CD4-positive, alpha-beta T cell treated with Interleukin-4 for 4 hours (primary cell): ENCODE data around the gene WDR45B.
A peak's percentile ranks its signal among the peaks of the same experiment; 100 is the strongest.

Experiments
- DNase-seq: peaks from one replicate; pipeline ENCODE4 v3.0.0-alpha.2; 2020

The WDR45B gene

DNA sequence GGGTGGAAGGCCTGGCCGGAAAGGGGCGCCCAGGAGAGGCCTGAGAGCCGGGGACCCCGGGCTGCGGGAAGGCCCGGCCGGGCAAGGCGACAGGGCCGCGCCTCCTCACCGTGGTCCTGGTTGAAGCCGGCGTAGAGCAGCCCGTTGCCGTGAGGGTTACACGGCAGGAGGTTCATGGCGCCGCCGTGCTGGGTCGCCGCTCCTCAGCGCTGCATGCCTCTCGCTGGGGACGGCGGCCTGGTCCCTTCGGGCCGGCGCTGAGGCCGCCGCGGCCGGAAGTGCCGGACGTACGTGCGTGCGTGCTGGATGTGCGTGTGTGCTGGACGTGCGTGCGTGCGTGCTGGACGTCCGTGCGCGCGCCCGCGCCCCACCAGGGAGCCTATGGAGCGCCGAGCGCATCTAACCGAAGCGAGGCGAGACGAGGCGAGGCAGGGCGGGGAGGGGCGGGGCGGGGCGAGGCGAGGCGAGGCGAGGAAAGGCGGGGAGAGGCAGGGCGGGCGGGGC lies at the start of gene WDR45B:
Gene WDR45B, minus strand, starts transcription at position 280 of the 504 bp plus-strand sequence. Its CDS starts 104 bp downstream, at position 176.
- DNase-seq, result peak; percentile 91

DNA sequence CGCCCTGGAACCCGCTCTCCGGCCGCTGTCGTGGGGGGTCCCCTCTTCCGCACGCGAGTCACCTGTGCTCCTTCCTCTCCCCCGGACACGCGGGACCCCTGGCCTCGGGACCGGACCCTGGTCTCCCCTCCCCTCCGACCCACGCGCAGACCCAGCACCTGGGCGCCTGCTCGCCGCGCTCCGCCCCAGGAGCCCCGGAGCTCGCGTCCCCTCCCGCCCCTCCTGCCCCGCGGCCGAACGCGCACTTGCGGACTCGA lies 49.5 kb upstream of the WDR45B start:
- no peak for DNase-seq

DNA sequence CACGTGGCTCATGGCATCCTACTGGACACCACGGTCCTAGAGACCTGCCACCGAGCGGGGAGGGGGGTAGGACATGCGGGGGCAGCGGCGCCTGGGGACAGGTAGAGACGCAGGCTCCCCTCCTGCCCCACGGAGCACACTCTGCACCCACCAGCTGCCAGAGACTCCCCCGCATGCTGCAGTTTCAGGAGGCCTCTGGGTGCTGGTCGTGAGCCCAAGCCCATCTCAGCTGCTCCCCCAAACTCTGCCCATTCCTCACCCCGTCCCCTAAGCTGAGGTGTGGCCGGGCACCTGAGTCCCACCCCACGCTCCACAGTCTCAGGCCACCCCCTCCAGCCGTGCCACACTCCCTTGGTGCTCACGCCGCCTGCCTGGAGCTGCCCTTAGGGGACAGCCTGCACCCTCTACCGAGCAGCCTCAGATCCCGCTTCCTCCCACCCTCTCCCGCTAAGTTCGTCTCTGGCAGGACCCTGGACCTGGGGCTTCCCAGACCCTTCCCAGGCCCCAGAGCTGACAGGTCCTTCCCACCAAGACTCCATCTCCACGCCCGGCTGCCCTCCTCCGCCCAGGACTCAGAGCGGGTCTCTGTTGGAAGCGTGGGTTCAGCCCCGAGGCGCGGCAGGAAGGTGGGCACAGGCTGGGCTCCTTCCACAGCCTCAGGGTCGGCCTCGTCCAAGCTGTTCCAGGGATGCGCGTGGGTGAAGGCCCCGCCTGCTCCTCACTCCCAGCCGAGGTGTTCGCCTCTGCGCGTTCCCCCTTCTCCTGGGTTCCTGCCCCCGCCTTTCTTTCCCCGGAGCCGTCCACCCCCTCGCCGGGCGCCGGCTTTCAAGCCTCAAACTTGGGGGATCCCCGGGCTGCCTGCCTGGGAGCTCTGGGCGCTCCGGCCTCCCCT lies 48.9 kb upstream of the WDR45B start:
- DNase-seq, result no peak

DNA sequence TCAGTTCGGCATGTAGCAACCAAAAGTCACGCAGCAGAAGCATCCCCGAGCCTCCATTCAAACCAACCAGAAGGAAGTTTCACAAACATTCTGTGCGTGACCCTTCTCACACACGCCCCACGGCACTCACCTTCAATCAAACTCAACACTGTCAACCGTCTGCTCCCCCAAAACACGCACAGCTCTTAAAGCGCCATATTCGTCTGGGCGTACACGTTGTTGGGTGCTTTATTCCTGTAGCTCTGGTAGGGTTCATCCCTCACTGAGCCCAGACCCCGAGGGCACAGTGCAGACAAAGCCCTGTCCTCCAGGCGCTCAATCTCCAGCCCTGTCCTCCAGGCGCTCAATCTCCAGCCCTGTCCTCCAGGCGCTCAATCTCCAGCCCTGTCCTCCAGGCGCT lies 48.0 kb upstream of the WDR45B start:
- no peak for DNase-seq

DNA sequence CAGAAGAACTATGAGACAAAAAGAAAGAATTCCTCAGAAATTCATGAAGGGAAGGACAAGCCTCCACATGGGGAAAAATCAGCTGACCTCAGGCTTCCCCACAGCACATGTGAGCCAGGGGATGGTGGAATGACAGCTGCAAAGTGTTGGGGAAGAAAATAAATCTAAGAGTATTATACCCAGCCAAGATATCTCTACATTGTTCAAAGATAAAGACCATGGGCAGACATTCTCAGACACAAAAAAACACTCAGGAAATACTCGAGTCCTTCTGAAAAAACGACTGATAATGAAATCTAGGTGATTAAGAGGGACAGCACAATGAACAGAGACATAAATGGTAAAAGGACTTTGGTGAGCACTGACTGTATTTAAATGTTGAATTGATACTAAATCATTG lies 46.4 kb upstream of the WDR45B start:
- DNase-seq, result no peak

DNA sequence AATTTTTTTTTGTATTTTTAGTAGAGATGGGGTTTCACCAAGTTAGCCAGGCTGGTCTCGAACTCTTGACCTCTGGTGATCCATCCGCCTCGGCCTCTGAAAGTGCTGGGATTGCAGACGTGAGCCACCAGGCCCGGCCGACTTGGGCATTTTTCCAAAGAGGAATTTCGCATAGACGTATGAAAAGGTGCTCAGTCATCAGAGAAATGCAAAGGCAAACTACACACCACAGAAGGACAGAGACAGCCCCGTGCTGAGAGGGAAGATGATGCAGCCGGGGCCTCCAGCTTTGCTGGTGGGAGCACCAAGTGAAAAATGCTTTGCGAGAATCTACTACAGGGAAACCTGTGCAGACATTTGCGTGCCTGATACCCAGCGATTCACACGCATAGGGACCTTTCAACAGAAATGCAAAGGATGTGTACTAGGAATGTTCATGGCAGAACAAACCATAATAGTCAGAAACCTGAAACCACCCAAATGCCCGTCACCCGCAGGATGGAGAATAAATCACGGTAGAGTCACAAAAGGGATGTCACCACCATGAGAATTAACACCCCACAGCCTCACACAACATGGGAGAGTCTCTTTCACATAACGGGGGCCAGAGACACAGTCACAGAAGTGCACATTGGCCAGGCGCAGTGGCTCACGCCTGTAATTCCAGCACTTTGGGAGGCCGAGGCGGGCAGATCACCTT lies 45.1 kb upstream of the WDR45B start:
- no peak for DNase-seq

DNA sequence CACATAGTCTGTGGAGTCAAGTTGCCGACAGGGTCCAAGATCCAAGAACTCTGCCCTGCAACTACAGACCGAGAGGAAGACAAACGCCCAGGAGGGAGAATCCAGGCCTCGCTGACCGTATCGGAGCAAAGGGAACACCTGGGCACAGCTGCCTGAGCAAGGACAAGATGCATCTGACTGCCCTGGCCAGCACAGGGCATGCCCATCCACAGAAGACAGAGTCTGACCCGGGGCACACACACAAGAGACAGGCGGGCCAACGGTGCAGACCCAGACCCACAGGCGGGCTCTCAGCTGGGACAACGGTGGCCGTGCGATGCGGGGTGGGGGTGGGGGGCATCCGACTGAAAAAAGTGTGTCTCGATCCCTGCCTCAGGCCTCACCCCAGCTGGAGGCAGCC lies 44.0 kb upstream of the WDR45B start:
- DNase-seq, result no peak

DNA sequence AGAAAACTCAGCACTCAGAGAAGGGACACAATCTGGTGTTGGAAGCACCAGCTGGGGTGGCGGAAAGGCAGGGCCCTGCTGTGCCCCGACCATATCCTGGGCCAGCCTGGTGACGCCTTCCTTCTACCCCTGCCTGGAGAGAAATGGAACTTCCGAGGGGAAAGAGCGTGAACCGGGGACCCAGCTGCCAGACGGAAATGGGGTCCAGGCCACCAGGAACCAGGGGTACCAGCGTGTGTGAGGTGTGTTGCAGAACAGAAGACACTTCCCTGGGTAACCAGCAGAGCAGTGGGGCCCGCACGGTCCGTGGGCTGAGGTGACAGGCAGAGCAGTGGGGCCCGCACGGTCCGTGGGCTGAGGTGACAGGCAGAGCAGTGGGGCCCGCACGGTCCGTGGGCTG lies 43.5 kb upstream of the WDR45B start:
- no peak for DNase-seq

DNA sequence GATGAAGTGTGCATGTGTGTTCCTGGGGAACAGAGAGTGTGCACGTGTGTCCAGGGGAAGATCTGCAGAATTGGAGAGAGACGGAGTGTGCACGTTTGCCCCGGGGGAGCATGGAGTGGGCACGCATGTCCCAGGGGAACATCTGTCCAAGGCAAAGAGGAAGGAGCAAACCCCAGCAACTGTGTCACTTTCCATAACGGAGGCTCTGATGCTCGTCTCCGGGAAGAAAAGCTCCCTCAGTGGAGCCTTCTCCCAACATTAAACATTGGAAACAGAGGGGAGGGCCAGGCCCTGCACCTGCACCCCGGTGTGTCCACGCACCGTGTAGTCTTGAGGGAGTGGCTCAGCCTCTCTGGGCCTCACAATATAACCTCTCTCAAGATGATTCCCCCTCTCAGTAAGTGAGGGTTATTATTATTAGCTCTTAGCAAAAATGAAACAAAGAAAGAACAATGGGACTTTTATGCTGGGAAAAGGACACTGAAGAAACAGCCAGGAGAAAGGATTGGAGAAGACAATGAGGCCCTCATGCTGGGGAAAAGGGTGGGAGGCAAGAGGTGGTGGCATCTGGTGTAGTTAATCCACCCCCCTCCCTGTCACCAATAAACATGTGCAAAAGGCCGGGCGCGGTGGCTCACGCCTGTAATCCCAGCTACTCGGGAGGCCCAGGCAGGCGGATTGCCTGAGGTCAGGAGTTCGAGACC lies 42.7 kb upstream of the WDR45B start:
- no peak for DNase-seq

DNA sequence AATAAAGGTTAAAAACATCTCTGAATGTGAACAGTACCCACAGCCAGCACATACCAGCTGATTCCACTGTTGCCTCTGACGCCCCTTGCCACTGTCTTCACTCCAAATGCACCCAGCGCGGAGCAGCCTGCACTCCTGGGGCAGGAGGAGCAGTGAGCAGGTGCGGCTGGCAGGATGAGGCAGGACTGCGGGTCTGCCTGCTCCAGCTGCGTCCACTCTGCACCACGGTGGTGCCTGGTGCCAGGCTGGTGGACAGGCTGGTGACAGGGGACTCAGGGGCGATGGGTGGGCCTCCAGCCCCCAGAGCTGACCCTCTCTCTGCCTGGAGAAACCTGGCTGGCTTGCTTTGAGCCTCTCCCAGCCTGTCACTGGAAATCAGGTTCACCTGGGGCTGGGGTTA lies 40.8 kb upstream of the WDR45B start:
- DNase-seq, result no peak

DNA sequence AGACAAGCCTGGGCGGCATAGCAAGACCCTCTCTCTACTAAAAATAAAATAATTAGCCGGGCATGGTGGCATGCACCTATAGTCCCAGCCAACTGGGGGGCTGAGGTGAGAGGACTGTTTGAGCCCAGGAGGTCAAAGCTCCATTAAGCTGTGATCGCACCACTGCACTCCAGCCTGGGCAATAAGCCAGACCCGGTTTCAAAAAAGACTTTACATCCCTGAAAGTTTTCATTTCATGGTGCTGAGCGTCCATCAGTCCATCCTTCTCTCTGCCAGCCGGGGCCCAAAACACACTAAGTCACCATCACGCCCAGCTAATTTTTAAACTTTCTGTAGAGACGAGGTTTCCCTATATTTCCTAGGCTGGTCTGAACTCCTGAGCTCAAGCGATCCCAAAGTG lies 39.6 kb upstream of the WDR45B start:
- DNase-seq, result no peak

DNA sequence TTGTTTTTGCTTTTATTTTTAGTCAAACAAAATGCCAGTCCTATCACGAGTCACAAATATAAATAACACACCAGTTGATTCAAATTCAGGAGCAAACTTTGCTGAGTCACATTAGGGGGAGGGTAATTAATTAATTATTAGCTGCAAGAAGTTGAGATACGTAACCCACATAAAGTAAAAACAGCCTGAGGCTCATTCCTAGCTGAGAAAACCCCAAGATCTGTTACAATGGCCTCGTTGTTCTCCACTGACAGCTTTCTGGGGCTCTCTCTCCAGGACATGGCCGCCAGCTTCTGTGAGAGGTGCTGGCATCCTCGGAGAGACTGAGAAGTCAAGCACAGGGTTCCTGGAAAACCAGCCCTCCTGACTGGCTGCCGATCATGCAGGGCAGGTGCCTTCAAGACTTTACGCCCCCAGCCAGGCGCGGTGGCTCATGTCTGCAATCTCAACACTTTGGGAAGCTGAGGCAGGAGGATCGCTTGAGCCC lies 39.2 kb upstream of the WDR45B start:
- DNase-seq, result no peak

DNA sequence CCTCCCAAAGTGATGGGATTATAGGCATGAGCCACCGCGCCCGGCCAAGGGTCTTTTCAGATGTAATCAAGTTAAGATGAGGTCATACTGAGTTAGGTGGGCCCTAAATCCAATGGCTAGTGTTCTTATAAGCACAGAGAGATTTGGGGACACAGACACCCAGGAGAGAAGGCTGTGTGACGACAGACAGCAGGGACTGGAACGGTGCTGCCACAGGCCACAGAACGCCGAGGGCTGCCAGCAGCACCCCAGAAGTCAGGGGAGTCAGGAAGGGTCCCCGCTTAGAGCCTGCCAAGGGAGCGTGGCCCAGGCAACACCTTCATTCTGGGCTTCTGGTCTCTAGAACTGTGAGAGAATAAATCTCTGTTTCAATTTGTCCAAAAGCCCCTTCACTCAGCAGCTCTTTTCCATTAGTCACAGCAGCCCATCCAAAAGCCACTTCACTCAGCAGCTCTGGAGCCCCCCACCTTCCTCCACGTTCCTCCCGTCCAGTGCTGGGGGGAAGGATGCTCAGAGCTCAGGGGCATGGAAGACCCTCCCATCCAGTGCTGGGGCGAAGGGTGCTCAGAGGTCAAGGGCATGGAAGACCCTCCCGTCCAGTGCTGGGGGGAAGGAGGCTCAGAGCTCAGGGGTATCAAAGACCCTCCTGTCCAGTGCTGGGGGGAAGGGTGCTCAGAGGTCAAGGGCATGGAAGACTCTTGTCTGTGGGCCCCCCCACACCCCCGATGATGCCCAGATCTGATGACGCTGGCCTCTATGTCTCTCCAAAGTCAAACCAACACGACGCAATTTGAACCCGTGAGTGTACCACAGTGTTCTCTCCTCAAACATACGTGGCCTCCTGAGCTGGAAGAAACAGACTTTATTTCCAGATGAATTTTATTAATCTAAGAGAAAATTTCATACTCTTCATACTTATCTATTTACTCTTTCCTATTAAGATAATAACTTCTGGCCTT lies 38.4 kb upstream of the WDR45B start:
- no peak for DNase-seq

DNA sequence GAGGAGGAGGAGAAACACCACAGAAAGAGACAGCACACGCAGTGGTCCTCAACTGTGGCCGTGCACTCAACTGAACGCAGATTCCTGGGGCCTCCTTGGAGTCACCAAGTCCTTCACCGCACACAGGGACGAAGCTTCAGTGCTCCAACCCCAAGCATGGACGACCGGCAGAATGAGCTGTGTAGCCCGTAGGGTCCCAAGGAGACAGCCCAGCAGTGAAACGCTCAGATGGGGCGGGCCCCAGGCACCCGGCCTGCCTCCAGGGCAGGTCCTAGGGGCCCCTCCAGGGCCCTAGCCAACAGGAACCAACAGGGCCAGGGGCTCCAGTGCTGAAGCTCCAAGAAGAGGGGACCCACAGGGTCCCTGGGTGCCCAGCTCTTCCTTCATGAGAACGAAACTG lies 37.0 kb upstream of the WDR45B start:
- DNase-seq, result no peak

DNA sequence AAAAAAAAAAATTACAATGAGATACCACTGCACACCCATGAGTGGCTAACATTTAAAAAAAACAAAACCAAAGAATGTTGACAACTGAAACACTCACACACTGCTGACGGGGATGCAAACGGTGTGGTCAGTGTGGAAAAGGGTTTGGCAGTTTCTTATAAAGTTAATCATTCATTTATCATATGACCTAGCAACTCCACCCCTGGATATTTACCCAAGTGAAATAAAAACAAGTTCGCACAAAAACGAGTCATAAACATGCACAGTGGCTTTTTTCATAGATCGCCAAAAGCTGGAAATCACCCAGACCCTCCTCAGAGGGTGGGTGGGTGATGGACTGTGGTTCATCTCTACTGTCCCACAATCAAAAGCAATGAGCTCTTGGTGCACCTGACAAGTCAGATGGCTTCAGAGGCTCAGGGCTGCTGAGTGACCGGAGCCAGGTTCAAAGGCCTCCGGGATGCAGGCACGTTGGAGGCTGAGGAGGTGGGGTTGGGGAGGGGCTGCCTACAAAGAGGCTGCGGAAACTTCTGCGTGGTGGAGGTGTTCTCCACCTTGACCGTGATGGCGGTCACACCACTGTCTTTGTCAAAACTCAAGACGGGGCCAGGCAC lies 36.1 kb upstream of the WDR45B start:
- no peak for DNase-seq

DNA sequence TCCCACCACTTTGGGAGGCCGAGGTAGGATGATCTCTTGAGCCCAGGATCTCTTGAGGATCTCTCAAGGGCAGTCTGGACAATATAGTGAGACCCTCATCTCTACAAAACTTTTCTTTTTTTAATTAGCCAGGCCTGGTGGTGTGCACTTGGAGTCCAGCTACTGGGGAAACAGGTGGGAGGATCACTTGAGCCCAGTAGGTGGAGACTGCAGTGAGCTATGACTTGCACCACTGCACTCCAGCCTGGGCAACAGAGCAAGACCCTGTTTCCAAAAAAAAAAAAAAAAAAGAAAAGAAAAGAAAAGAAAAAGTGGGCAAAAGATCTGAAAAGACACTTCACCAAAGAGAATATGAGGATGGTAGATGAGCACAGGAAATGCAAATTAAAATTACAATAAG lies 35.3 kb upstream of the WDR45B start:
- DNase-seq, result no peak

DNA sequence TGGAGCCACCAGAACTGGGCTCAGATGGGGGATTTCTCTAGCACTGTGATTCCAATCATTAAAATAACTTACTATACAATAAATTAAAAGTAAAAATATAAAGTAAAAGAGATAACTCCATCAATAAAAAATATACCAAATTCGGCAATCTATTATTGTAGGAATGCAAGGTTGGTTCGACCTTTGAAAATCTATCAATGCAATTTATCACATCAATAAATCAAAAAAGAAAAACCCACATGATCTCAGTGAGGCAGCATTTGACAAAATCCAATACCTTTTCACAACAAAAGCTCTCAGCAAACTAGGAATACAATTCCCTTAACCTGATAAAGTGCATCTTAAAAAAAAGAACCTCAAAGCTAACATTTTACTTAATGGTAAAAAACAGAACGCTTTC lies 33.3 kb upstream of the WDR45B start:
- DNase-seq, result no peak

DNA sequence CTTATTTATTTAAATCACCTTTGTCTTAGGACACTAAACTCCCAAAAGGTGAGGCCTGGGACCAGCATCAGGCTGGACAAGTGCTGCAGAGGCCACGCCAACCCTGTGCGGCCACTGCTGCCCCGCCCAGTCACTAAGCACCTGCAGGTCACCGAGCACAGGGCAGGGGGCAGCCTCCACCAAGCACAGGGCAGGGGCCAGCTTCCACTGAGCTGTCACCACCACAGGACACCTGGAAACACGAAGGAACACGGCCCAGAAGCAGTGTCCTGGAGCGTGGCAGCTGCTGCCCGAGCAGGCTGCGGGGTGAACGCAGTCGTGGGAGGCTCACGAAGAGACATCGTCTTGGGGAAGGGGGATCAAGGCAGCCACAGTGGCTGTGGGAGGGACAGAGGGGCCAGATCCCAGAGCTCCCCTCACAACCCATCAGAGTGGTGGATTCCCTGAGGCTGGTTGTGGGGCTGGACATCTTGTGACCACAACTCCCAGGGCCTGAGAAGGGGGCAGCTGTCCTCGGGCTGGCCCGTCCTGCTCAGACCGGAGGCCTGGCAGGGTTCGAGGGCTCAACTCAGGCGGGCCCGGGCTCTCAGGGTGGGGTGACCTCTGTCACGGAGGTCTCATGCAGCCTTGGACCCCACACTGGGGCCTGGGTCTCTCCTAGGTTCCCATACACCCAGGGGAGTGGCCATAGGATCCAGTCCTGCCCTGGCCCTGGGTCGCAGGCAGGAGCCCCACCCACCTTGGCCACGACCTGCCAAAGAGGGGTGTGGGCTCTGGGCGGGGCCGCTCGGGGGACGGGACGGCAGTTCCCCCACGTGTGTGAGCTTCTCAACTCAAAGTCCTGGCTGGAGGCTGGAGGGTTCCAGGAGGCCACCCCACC lies 31.6 kb upstream of the WDR45B start:
- DNase-seq, result no peak

DNA sequence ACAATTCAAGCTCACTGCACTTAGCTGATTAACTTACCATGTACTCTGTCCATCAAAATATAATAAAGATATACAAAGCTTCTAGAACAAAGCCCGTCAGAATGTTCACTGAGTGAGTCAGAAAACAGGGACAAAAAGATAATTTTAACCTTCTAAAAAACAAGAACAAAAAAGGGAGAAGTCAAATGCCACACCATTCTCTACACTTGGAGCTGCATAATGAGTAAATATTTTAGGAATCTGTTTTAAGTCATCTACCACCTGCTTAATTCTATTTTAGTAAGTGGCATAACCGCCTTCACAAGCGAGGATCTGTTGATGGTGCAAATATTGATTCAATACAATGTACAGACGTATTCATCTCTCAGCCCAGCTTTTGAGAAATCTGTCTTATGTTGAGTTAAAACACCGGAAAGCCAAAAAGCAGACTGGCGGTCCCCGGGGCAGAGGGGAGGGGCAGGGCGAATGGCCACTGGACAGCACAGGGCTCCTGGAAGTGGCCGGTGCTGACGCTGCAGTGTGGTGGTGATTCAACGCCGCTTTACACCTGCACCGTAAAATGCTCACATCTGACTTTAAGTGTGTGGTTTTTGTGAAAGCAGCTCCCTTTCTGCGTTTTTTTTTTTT lies 30.1 kb upstream of the WDR45B start:
- DNase-seq, result no peak

DNA sequence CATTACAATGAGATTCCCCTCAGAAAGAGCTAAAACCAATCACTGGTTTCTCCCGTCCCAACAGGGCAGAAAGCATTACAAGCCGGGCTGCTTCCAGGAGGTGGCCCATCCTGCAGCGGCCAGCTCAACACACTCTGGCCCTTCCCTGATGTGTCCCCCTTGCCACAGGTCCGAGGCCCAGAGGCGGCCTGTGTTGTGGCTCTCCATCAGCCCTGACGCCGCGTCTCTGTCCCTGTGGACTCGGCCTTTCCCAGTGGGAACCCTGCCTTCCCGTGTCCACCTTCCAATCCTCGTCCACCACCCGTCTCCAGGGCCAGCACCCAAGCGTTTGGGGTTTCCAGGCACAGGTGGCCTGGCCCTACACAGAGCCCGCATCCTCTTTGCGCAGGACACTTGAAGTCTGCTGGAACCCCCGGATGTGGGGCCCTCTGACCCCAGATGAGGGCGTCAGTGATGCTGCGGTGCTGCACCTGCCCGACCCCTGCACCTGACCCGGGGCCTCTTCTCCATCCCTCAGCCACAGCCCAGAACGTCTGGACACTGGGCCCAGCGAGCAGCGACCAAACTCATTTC lies 29.2 kb upstream of the WDR45B start:
- no peak for DNase-seq
